Central memory CD8-positive, alpha-beta T cell (primary cell): Measurements from ENCODE around the gene FRS3.

Source experiments
- ATAC-seq: fragments of 150-1000 bp; cut with Tn5 transposase; replicated peaks from 2 replicates; pipeline ENCODE4 v1.10.0; 2022; ENCODE audit warnings: mild to moderate bottlenecking, moderate FRiP score, moderate number of reproducible peaks; ENCODE audit not compliant: poor library complexity, severe bottlenecking; ENCODE audit errors: extremely low read depth
- DNase-seq, 2 donors: peaks; one replicate each; pipeline ENCODE4 v3.0.0; 2021; ENCODE audit warnings: low spot score in 2 of 2
- H3K27ac Mint-ChIP-seq: one replicate; pipeline ENCODE4 v1.8.0; 2022; ENCODE audit warnings: low read depth, mild to moderate bottlenecking, moderate library complexity, mixed read lengths
- H3K27me3 Mint-ChIP-seq: one replicate; pipeline ENCODE4 v1.8.0; 2022; ENCODE audit warnings: mixed read lengths
- H3K36me3 Mint-ChIP-seq: one replicate; pipeline ENCODE4 v1.8.0; 2022; ENCODE audit warnings: mild to moderate bottlenecking, moderate library complexity, mixed read lengths; ENCODE audit not compliant: insufficient read depth
- H3K4me1 Mint-ChIP-seq: one replicate; pipeline ENCODE4 v1.8.0; 2022; ENCODE audit warnings: mixed read lengths
- H3K4me3 Mint-ChIP-seq: one replicate; pipeline ENCODE4 v1.8.0; 2022; ENCODE audit warnings: mild to moderate bottlenecking, moderate library complexity, mixed read lengths
- H3K9me3 Mint-ChIP-seq: one replicate; pipeline ENCODE4 v1.8.0; 2022; ENCODE audit warnings: mixed read lengths

The FRS3 gene, protein sequence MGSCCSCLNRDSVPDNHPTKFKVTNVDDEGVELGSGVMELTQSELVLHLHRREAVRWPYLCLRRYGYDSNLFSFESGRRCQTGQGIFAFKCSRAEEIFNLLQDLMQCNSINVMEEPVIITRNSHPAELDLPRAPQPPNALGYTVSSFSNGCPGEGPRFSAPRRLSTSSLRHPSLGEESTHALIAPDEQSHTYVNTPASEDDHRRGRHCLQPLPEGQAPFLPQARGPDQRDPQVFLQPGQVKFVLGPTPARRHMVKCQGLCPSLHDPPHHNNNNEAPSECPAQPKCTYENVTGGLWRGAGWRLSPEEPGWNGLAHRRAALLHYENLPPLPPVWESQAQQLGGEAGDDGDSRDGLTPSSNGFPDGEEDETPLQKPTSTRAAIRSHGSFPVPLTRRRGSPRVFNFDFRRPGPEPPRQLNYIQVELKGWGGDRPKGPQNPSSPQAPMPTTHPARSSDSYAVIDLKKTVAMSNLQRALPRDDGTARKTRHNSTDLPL

DNA sequence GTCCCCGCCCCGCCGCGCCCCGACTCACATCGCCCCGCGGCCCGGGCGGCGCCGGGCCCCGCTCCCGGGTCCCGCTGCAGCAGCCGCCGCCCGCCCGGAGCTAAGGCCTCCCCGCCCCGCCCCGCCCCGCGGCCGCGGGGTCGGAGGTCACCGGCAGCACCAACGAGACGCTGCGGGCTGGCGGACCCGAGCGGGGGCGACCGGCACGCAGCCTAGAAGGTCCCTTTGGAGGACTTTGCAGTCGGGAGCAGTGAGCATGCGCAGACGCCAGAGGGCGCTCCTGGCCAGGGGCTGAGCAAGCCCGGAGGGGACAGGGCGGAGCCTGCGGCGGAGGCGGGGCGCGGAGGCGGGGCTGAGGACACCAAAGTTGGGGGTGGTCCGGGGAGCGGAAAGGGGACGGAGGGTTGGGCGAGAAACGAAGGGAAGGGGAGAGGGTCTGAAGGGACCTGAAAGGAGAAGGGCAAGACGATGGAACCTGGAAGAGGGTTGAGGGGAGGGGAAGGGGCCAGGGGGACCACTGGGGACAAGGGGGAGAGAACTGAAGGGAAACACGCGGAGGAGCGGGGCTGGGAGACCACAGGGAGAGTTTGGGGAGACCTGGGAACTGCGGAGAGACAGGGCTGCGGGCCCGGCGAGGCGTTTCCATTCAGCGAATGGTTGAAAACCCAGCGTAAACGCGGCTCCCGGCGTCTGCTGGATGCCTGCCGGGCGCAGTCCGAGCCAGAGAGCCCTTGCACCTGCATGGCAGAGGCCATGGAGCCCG is at the start of gene FRS3:
TSS of gene FRS3 (minus strand) at position 113 of the 763 bp plus-strand sequence. CDS start 2,913 bp downstream, outside the sequence.
- H3K27ac Mint-ChIP-seq: peak within 1 kb of the TSS; percentile 81
- H3K27me3 Mint-ChIP-seq: no peaks in the 10 kb centered on the region
- H3K9me3 Mint-ChIP-seq: no peaks in the 10 kb centered on the region
- ATAC-seq: peak; percentile 98
- peak; percentile 97 to 99 for DNase-seq
- H3K36me3 Mint-ChIP-seq: peaks cover 5% of the 10 kb centered on the region
- H3K4me3 Mint-ChIP-seq: peak within 1 kb of the TSS; percentile 90
- H3K4me1 Mint-ChIP-seq: peaks cover 21% of the 10 kb centered on the region

DNA sequence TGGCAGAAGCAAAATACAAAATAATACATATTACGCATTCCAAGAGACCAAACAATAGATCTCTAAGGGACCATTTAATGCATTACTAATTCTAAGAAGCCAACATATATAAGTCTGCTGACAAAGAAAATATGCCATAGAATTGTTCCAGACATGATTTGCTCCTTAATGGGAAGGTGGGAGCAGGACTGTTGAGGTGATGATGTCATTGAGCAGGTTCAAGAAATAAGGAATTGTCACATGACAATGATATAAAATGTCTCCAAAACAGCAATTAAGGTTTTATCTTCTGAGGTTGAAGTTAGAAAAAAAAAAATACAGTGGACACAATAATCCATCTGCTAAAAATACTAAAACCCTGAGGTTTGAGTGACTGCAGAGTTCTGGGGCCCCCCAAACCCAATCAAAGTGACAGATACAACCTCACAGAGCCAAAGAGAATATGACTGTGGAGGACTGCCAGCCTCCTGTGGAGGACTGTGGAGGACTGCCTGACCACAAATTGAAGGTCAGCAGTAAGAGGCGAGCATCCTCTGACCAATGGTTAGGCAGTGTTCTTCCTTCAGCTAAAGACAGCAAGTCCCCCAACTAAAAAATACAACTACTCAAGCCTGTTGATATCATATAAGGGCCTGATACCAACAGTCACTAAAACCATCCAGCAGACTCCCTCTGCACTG is 46.8 kb upstream of the FRS3 start:
- ATAC-seq (no peak), DNase-seq (no peak)
- no peak overlapping the region for H3K4me3 Mint-ChIP-seq
- no peaks in the 10 kb centered on the region for H3K9me3 Mint-ChIP-seq
- H3K36me3 Mint-ChIP-seq: no peaks in the 10 kb centered on the region
- H3K4me1 Mint-ChIP-seq: no peaks in the 10 kb centered on the region
- H3K27me3 Mint-ChIP-seq: no peaks in the 10 kb centered on the region
- no peak overlapping the region for H3K27ac Mint-ChIP-seq

DNA sequence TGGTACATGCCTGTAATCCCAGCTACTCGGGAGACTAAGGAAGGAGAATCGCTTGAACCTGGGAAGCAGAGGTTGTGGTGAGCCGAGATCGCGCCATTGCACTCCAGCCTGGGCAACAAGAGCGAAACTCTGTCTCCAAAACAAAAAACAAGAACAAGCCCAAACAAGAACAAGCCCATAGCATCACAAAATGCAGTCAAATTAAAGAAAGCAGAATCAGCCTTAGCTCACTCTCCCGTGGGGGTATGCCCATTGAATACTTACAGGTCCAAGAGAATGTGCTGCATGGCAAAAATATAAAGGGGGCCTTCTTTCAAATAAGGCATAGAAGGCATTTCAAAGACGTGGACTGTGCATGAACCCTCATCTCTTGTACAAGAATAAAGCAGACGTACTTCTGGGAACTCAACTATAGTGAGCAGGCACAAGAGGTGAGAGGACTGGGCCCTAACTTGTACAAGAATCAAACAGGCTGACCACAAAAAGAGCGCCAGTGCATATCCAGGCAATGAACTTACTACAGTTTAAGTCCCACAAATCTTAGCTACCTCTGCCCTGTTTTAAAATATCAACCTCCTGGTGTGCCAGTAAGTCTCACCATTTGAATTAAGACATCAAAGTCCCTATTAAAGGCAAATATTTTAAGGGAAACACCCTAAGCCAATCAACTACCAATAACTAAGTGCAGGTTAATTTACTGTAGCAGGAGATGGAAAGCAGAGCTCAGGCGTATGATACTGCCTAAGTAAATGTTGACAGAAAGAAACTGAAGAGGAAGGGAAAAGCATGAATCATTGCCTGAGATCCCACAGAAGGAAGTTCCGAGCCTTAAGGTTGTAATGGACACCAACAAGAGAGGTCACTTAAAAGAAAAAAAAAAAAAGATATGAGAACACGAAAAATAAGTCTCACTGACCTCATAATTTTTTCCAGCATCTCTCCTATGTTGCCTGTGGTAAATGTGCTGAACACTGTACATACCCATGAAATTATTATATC is 45.2 kb upstream of the FRS3 start:
- Mint-ChIP-seq H3K27ac (no peak overlapping the region), H3K4me1 (no peaks in the 10 kb centered on the region), H3K4me3 (no peak overlapping the region), H3K9me3 (no peaks in the 10 kb centered on the region), H3K27me3 (no peaks in the 10 kb centered on the region), H3K36me3 (no peaks in the 10 kb centered on the region)
- no peak for ATAC-seq
- no peak for DNase-seq

DNA sequence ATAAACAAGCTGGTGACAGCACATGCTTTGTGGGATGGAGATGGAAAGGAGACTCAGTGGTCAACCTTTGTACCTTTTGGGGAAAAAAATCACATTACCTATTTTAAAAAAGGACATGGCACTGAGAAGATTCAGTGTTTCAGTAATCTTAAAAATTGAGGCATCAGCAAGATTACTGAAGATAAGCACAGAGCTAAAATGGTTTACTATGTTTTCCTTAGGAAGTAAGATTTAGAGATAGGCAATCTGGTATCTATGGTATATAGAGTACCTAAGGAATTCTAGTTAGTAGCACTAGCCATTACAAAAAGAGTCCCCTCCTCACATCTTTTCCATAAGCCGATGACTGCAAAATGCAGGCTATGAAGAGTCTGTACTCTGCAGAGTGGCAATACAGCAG is 43.5 kb upstream of the FRS3 start:
- Mint-ChIP-seq H3K27ac (no peak overlapping the region), H3K4me3 (no peak overlapping the region), H3K4me1 (no peaks in the 10 kb centered on the region), H3K27me3 (no peaks in the 10 kb centered on the region), H3K36me3 (no peaks in the 10 kb centered on the region), H3K9me3 (no peaks in the 10 kb centered on the region)
- DNase-seq: no peak
- no peak for ATAC-seq

DNA sequence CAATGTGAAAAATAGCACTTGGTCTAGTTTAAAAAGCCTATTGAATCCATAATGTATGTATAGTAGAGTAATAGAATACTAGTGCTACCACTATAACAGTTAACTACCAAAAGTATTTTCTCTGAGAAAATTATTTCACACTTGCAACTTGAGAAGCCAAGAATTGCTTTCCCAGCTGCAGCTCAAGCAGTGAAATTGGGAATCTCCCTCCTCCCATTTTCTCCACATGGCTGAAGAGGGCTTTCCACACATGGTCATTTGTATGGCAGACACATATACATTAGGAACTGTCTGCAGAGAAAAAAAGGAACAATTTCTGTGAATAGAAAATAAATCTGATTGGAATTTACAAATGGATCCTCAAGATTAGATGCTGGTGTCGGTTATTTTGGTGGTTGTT is 42.3 kb upstream of the FRS3 start:
- no peaks in the 10 kb centered on the region for H3K4me1 Mint-ChIP-seq
- no peaks in the 10 kb centered on the region for H3K36me3 Mint-ChIP-seq
- H3K4me3 Mint-ChIP-seq: no peak overlapping the region
- no peaks in the 10 kb centered on the region for H3K9me3 Mint-ChIP-seq
- no peak overlapping the region for H3K27ac Mint-ChIP-seq
- no peaks in the 10 kb centered on the region for H3K27me3 Mint-ChIP-seq
- no peak for ATAC-seq
- DNase-seq: no peak

DNA sequence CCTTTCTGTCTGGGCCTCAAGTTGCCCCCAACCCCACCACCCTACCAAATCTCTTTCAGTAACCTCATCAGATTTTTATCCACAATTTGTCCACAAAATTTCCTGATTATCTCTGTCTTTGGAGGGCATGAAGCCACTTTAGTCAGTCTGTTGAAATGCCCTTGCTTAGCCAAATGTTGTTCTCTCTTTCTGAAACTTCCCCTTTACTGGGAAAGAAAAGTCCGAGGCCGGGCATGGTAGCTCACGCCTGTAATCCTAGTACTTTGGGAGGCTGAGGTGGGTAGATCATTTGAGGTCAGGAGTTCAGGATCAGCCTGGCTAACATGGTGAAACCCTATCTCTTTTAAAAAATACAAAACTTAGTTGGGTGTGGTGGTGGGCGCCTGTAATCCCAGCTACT is 41.6 kb upstream of the FRS3 start:
- Mint-ChIP-seq H3K27ac (no peak overlapping the region), H3K4me3 (no peak overlapping the region)
- DNase-seq: no peak

DNA sequence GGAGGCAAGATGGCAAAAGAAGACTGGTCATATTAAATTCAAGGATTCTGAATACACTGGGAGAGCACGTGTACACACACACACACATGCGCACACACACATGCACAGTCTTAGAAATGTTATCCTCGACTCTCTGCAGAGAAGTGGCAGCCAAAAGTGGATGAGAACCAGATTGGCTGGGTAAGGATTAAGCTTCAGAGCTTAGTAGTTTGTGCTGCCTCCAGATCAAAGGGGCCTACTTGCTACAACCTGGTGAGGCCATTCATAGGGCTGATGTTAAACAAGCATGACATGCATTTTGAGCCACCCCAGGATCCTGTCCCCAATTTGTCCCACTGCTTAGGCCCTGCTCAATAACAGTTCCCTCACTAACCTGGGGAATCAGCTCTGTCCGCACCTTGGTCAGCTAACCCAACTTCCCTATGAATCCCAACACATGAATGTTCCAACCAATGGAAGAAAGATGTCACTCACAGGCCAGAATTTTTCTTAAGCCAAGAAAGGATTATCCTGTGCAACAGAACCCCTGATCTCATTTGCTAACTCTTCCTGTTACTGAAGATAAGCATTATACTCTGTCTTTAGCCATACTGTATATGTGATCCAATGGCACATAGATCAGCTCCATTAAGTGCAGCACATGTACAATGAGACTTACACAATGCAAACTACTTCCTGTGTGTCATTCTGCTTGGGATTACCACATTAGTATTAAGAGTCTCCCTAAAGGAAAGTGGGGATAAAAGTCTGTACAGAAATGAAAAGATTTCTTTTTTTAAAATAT is 38.8 kb upstream of the FRS3 start:
- H3K4me1 Mint-ChIP-seq: no peaks in the 10 kb centered on the region
- H3K4me3 Mint-ChIP-seq: no peak overlapping the region
- peaks cover under 1% of the 10 kb centered on the region for H3K36me3 Mint-ChIP-seq
- no peak overlapping the region for H3K27ac Mint-ChIP-seq
- H3K27me3 Mint-ChIP-seq: no peaks in the 10 kb centered on the region
- DNase-seq: no peak
- no peak for ATAC-seq
- H3K9me3 Mint-ChIP-seq: no peaks in the 10 kb centered on the region

More for the DNA sequence above, 41.6 kb upstream of the FRS3 start:
- no peaks in the 10 kb centered on the region for H3K9me3 Mint-ChIP-seq
- H3K36me3 Mint-ChIP-seq: no peaks in the 10 kb centered on the region
- no peak for ATAC-seq
- no peaks in the 10 kb centered on the region for H3K4me1 Mint-ChIP-seq
- H3K27me3 Mint-ChIP-seq: no peaks in the 10 kb centered on the region

DNA sequence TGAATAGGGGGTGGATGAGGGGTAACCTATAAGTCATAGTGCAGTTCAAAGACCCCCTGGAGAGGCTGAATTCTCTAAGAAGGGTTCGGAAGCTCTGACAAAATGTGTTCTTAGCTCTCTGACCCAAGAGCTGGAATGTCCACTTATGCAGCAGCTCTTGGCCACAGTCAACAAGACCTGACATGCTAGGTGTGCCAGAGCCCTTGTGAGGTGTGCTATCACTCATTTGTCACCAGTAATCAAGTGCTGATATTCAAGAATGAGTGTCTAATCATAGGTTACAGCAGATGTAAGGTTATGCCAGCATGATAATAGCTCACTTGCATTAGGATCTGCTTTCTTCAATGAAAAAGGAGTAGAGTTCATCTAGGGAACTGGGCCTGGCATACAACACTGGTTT is 35.9 kb upstream of the FRS3 start:
- DNase-seq (no peak), ATAC-seq (no peak)
- H3K36me3 Mint-ChIP-seq: peaks cover 3% of the 10 kb centered on the region

DNA sequence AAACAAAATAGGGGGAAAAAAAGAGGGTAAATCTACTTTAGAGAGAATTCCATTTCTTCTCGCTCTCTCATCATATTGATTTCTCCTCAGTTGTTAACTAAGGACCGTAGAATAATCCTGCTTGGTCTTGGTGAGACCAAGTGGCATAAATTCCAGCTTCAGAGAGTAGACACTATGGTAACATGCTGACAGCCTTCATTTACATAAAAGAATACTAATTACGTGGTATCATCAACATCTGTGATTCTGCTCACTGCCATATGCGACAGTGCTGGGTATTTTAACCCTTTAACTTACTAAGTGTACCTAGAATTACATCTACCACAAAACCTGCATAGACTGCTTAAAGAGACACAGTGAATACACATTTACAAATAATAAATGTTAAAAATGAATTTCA is 34.9 kb upstream of the FRS3 start:
- H3K9me3 Mint-ChIP-seq: no peaks in the 10 kb centered on the region
- no peak overlapping the region for H3K4me3 Mint-ChIP-seq
- peaks cover 3% of the 10 kb centered on the region for H3K36me3 Mint-ChIP-seq
- no peak for DNase-seq
- no peaks in the 10 kb centered on the region for H3K27me3 Mint-ChIP-seq
- H3K27ac Mint-ChIP-seq: no peak overlapping the region
- no peaks in the 10 kb centered on the region for H3K4me1 Mint-ChIP-seq
- no peak for ATAC-seq

More for the DNA sequence above, 35.9 kb upstream of the FRS3 start:
- H3K9me3 Mint-ChIP-seq: no peaks in the 10 kb centered on the region
- H3K4me3 Mint-ChIP-seq: no peak overlapping the region
- no peak overlapping the region for H3K27ac Mint-ChIP-seq
- H3K27me3 Mint-ChIP-seq: no peaks in the 10 kb centered on the region
- no peaks in the 10 kb centered on the region for H3K4me1 Mint-ChIP-seq

DNA sequence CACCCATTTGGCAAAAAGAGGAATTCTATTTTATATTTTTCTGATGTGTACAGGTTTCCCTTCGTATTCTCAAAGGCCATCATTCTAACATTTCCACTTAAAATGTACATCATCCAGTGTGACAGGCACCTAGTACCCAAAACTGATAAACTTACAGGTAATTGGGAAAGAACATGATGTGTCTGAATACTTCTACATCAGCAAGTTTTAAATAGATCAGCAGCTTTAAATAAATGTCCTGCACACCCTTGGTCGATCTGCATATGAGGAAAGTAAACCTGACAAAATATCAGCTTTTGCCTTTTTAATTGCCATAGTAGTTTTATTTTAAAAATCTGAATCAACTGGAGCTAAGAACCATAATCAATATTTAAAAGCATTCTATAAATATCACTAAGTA is 34.3 kb upstream of the FRS3 start:
- no peak for DNase-seq
- H3K4me3 Mint-ChIP-seq: no peak overlapping the region
- H3K36me3 Mint-ChIP-seq: peaks cover 3% of the 10 kb centered on the region
- ATAC-seq: no peak
- H3K27ac Mint-ChIP-seq: no peak overlapping the region
- no peaks in the 10 kb centered on the region for H3K9me3 Mint-ChIP-seq
- H3K4me1 Mint-ChIP-seq: no peaks in the 10 kb centered on the region
- no peaks in the 10 kb centered on the region for H3K27me3 Mint-ChIP-seq

DNA sequence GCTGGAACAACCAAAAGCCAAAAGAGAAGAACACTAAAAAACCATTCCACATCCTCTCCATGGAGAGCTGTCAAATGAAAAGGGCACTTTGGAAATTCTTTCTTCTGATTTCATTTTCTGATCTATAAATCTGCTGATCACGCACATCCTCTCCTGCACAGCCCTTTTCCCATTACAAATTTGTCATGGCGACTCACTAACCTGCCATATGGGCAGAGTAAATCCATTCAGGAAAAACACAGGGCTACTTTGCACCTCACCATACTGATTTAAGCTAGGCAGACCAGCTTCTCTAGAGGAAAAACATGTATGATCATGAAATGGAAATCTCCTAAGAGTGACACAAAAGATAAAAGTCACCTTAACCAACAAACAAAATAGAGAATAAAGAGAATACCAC is 33.8 kb upstream of the FRS3 start:
- peaks cover 3% of the 10 kb centered on the region for H3K36me3 Mint-ChIP-seq
- DNase-seq: no peak
- H3K27me3 Mint-ChIP-seq: no peaks in the 10 kb centered on the region
- no peaks in the 10 kb centered on the region for H3K4me1 Mint-ChIP-seq
- no peak overlapping the region for H3K4me3 Mint-ChIP-seq
- no peak overlapping the region for H3K27ac Mint-ChIP-seq
- ATAC-seq: no peak
- no peaks in the 10 kb centered on the region for H3K9me3 Mint-ChIP-seq
